ENCODE data around the gene C1QTNF1. TPM values are rescaled to one million over a fixed set of nuclear protein-coding genes. Genes with fewer than 3 reads are reported as not detected.
"Not testable (repeated sequence)": the region's sequence is repeated elsewhere in the genome, so short reads cannot be mapped to it uniquely, and the experiment has no call there.

The C1QTNF1 gene
- total RNA-seq, 2 donors from 2014 or later: 10.4 to 12.1 TPM

GRCh38 chr17:79072544-79072943 lies 48.6 kb downstream of the C1QTNF1 start:
- H3K36me3 ChIP-seq: no peaks in the 10 kb centered on the region
- H3K9me3 ChIP-seq: no peaks in the 10 kb centered on the region
- TF ChIP-seq CTCF (IDR thresholded peaks at IDR 0.05): no peak
- DNase-seq: no peak
- H3K4me3 ChIP-seq: no peak overlapping the region
- H3K27ac ChIP-seq: peak overlapping the region; percentile 93
- intact Hi-C loops (cut with DNase I): no loop called here
- H3K9ac ChIP-seq (ENCODE audit: low read depth in 2 of 2, low read length in 2 of 2): peak overlapping the region in 1 of 2 donors; percentile 37
- H3K4me1 ChIP-seq: peaks cover 16% of the 10 kb centered on the region
- no peaks in the 10 kb centered on the region for H3K27me3 ChIP-seq

- no peaks in the 10 kb centered on the region for H3K9me3 ChIP-seq
- H3K27me3 ChIP-seq: no peaks in the 10 kb centered on the region
- intact Hi-C loops (cut with DNase I): no loop called here
- DNase-seq: no peak
- H3K27ac ChIP-seq: peak overlapping the region; percentile 93
- H3K4me1 ChIP-seq: peaks cover 16% of the 10 kb centered on the region
- no peak overlapping the region for H3K4me3 ChIP-seq
- TF ChIP-seq CTCF (IDR thresholded peaks at IDR 0.05): no peak
- no peaks in the 10 kb centered on the region for H3K36me3 ChIP-seq
- peak overlapping the region in 1 of 2 donors; percentile 53 for H3K9ac ChIP-seq (ENCODE audit: low read depth in 2 of 2, low read length in 2 of 2)
Measured at GRCh38 chr17:79073016-79073705, 49.2 kb downstream of the C1QTNF1 start.

GRCh38 chr17:79073706-79074088 lies 49.7 kb downstream of the C1QTNF1 start:
- no peaks in the 10 kb centered on the region for H3K9me3 ChIP-seq
- H3K36me3 ChIP-seq: no peaks in the 10 kb centered on the region
- no peak for TF ChIP-seq CTCF (IDR thresholded peaks at IDR 0.05)
- peak overlapping the region; percentile 93 for H3K27ac ChIP-seq
- intact Hi-C loops (cut with DNase I): no loop called here
- peak overlapping the region in 1 of 2 donors; percentile 53 for H3K9ac ChIP-seq (ENCODE audit: low read depth in 2 of 2, low read length in 2 of 2)
- peaks cover 16% of the 10 kb centered on the region for H3K4me1 ChIP-seq
- DNase-seq: peak; percentile 83
- no peaks in the 10 kb centered on the region for H3K27me3 ChIP-seq
- no peak overlapping the region for H3K4me3 ChIP-seq

- H3K9me3 ChIP-seq; H3K27me3 ChIP-seq; H3K4me3 ChIP-seq; intact Hi-C loops (cut with DNase I); DNase-seq; H3K36me3 ChIP-seq: not testable (repeated sequence)
- Histone ChIP-seq H3K9ac (ENCODE audit: low read depth in 2 of 2, low read length in 2 of 2) (peak overlapping the region in 1 of 2 donors; percentile 53), H3K4me1 (peaks cover 16% of the 10 kb centered on the region), H3K27ac (peak overlapping the region; percentile 93)
Measured at GRCh38 chr17:79074121-79074648, 50.2 kb downstream of the C1QTNF1 start.

GRCh38 chr17:79074649-79075445 lies 50.9 kb downstream of the C1QTNF1 start, which contains the start of gene ENGASE:
Gene ENGASE (plus strand): TSS chr17:79074824. CDS start chr17:79074945, 121 bp downstream.
- peak within 1 kb of the TSS; percentile 93 for H3K27ac ChIP-seq
- no peak for TF ChIP-seq CTCF (IDR thresholded peaks at IDR 0.05)
- H3K4me3 ChIP-seq: peak within 1 kb of the TSS; percentile 93
- peak; percentile 94 for DNase-seq
- intact Hi-C loops (cut with DNase I): no loop called here
- H3K36me3 ChIP-seq: no peaks in the 10 kb centered on the region
- peaks cover 16% of the 10 kb centered on the region for H3K4me1 ChIP-seq
- H3K9me3 ChIP-seq: no peaks in the 10 kb centered on the region
- peak within 1 kb of the TSS; percentile 83 to 92 for H3K9ac ChIP-seq (ENCODE audit: low read depth in 2 of 2, low read length in 2 of 2)
- no peaks in the 10 kb centered on the region for H3K27me3 ChIP-seq
